Adrenal gland (tissue), 12 donors: Measurements from ENCODE around the gene RBM33. TPM values are rescaled to one million over a fixed set of nuclear protein-coding genes. Genes with fewer than 3 reads are reported as not detected.

Experiments used
- DNase-seq, 7 donors: peaks; one replicate each; pipeline ENCODE4 v3.0.0-alpha.2; 2019 to 2020
- H3K27ac ChIP-seq, 5 donors: fragments of 200-600 bp; sonication (generic) in 4 of 5; 1 replicate in 3 of 5; 2 replicates in 2 of 5; pipeline versions ENCODE4 v1.5.1 to v1.8.0; 2016 to 2020; ENCODE audit warnings: mild to moderate bottlenecking in 1 of 5
- H3K27me3 ChIP-seq: fragments of 200-600 bp; 2 replicates; pipeline ENCODE4 v1.8.0; 2021
- H3K36me3 ChIP-seq, 2 donors: fragments of 200-600 bp; replicated peaks in 1 of 2; 1 replicate in 1 of 2; 2 replicates in 1 of 2; pipeline versions ENCODE4 v1.5.1 to v1.8.0; 2018 to 2022
- H3K4me1 ChIP-seq, 2 donors: fragments of 200-600 bp; replicated peaks in 1 of 2; 1 replicate in 1 of 2; 2 replicates in 1 of 2; pipeline versions ENCODE4 v1.5.1 to v1.8.0; 2018 to 2021
- H3K4me3 ChIP-seq, 4 donors: fragments of 200-600 bp; sonication (generic) in 3 of 4; one replicate each; pipeline ENCODE4 v1.5.1; 2016 to 2018
- H3K9me3 ChIP-seq, 3 donors: fragments of 200-600 bp; sonication (generic) in 1 of 3; replicated peaks in 1 of 3; 1 replicate in 2 of 3; 2 replicates in 1 of 3; pipeline versions ENCODE4 v1.5.1 to v1.8.0; 2016 to 2021
- CTCF ChIP-seq, 6 experiments: fragments of 450-650 bp in 4 of 6; fragments of 200-600 bp in 2 of 6; sonication (generic) in 1 of 6; IDR thresholded peaks; 1 replicate in 5 of 6; 2 replicates in 1 of 6; pipeline versions ENCODE4 v1.5.1 to v1.8.0; 2016 to 2021; ENCODE audit warnings: antibody characterized with exemption in 6 of 6, mild to moderate bottlenecking in 2 of 6, moderate library complexity in 1 of 6
- POLR2A ChIP-seq, 2 donors: fragments of 450-650 bp; IDR thresholded peaks; one replicate each; pipeline ENCODE4 v1.6.1; 2017; ENCODE audit warnings: antibody characterized with exemption in 2 of 2, mild to moderate bottlenecking in 2 of 2, moderate library complexity in 1 of 2
- WGBS, 4 donors: extraction: QIAGEN DNeasy Blood & Tissue Kit in 2 of 4; methylation state at CpG; one replicate each; pipeline versions ENCODE4 v1.1.5 to v1.1.7; 2013 to 2017; 5-methylcytosine and 5-hydroxymethylcytosine counted together
- intact Hi-C, 2 donors: fragments of 100-400 bp; cut with DNase I; formaldehyde crosslinking; loops; one replicate each; pipeline versions ENCODE4 v1.14.1 to v1.15.0; 2022 to 2023
- polyA plus RNA-seq, 3 donors: library from polyadenylated mRNA; stranded (reverse); fragments of 200-250 nt in 2 of 3; fragments of 350-450 nt in 1 of 3; fragmentation: Illumina TruSeq in 1 of 3; extraction: RNeasy Lipid Tissue Mini Kit (QIAGEN cat#74804) in 1 of 3; gene quantifications; one replicate each; pipeline ENCODE4 v1.2.3, GENCODE V29; 2013 to 2014
- total RNA-seq, 9 donors: library from RNA; depleted of rRNA in 4 of 9; stranded (reverse); fragments of >200 nt in 4 of 9; fragments of 120-200 nt in 1 of 9; fragmentation: NEBNext Ultra II Directional in 1 of 9; extraction: Animal tissue kit (Norgen Biotek cat#: 25700) in 1 of 9; gene quantifications; one replicate each; pipeline versions ENCODE4 v1.1.0 to v1.2.4, GENCODE V29; 2013 to 2023
- donor health status: healthy with polysubstance abuse.
- donor health status: Bipolar disorder and iron deficiency.
- donor health status: DM: yes; HTN: yes; CAD: no.
- donor health status: DM: no; HTN: no; CAD: no.
- donor health status: DM: no; HTN: no; CAD: no.
- donor health status: DM: yes; HTN: yes; CAD: no.

Gene RBM33
- total and polyA plus RNA-seq, 12 donors, result 10.3 to 57.1 (median 36.9) TPM

- no peaks in the 10 kb centered on the region for H3K27me3 ChIP-seq
- TF ChIP-seq CTCF (IDR thresholded peaks at IDR 0.05) (no peak), POLR2A (IDR thresholded peaks at IDR 0.05) (no peak)
- no peak overlapping the region for H3K27ac ChIP-seq
- 84 to 92% (median 87%) methylated on average over 7 of the region's 7 CpGs for WGBS, 4 donors
- H3K9me3 ChIP-seq, result no peaks in the 10 kb centered on the region
- no peak overlapping the region for H3K4me3 ChIP-seq
- intact Hi-C loops, result no loop called here
- no peak for DNase-seq
- H3K36me3 ChIP-seq, result no peaks in the 10 kb centered on the region
- no peaks in the 10 kb centered on the region for H3K4me1 ChIP-seq
Observed at GRCh38 chr7:155619634-155620271, 24.7 kb upstream of the RBM33 start.

- WGBS, 4 donors, result 81 to 86% (median 83%) methylated on average over 6 of the region's 6 CpGs
- intact Hi-C loops, result no loop called here
Observed at GRCh38 chr7:155620497-155620896, 24.0 kb upstream of the RBM33 start.

GRCh38 chr7:155621418-155621980 is 23.0 kb upstream of the RBM33 start:
- Histone ChIP-seq H3K9me3 (no peaks in the 10 kb centered on the region), H3K36me3 (no peaks in the 10 kb centered on the region), H3K4me1 (no peaks in the 10 kb centered on the region), H3K4me3 (no peak overlapping the region), H3K27ac (no peak overlapping the region), H3K27me3 (no peaks in the 10 kb centered on the region)
- TF ChIP-seq POLR2A (IDR thresholded peaks at IDR 0.05), result no peak
- no peak for TF ChIP-seq CTCF (IDR thresholded peaks at IDR 0.05)
- 70 to 81% (median 80%) methylated on average over 10 of the region's 10 CpGs for WGBS, 4 donors
- intact Hi-C loops, result no loop called here
- DNase-seq, result no peak

More at GRCh38 chr7:155620497-155620896, 24.0 kb upstream of the RBM33 start:
- no peak overlapping the region for H3K27ac ChIP-seq
- H3K9me3 ChIP-seq, result no peaks in the 10 kb centered on the region
- TF ChIP-seq POLR2A (IDR thresholded peaks at IDR 0.05), result no peak
- TF ChIP-seq CTCF (IDR thresholded peaks at IDR 0.05), result no peak
- H3K36me3 ChIP-seq, result no peaks in the 10 kb centered on the region
- H3K4me1 ChIP-seq, result no peaks in the 10 kb centered on the region
- H3K4me3 ChIP-seq, result no peak overlapping the region
- H3K27me3 ChIP-seq, result no peaks in the 10 kb centered on the region
- DNase-seq, result no peak

- TF ChIP-seq POLR2A (IDR thresholded peaks at IDR 0.05) (no peak), CTCF (IDR thresholded peaks at IDR 0.05) (no peak)
- intact Hi-C loops, result no loop called here
- Histone ChIP-seq H3K27me3 (no peaks in the 10 kb centered on the region), H3K4me3 (no peak overlapping the region), H3K27ac (no peak overlapping the region), H3K4me1 (no peaks in the 10 kb centered on the region), H3K9me3 (peaks cover 0 to 7% (median 0%) of the 10 kb centered on the region in 3 donors), H3K36me3 (no peaks in the 10 kb centered on the region)
- 72 to 78% (median 75%) methylated on average over 6 of the region's 6 CpGs for WGBS, 4 donors
- no peak for DNase-seq
Observed at GRCh38 chr7:155624412-155624811, 20.0 kb upstream of the RBM33 start.
